Right cardiac atrium (tissue), 5 donors: ENCODE data around the gene LY6G6C. TPM values are rescaled to one million over a fixed set of nuclear protein-coding genes. Genes with fewer than 3 reads are reported as not detected.

Experiments used
- ATAC-seq, 2 donors: fragments of 200-7000 bp; cut with Tn5 transposase; one replicate each; pipeline versions ENCODE4 v1.8.0 to v1.9.1; 2020; ENCODE audit warnings: moderate library complexity in 2 of 2, mild to moderate bottlenecking in 1 of 2
- DNase-seq, 3 donors: peaks; one replicate each; pipeline ENCODE4 v3.0.0-alpha.2; 2020
- H3K27ac ChIP-seq: one replicate; pipeline ENCODE4 v1.5.1; 2013; ENCODE audit warnings: mild to moderate bottlenecking, low read length, control low read depth, moderate library complexity
- H3K27me3 ChIP-seq: one replicate; pipeline ENCODE4 v1.6.1; 2013; ENCODE audit not compliant: control insufficient read depth, insufficient read depth
- H3K4me1 ChIP-seq: one replicate; pipeline ENCODE4 v1.6.1; 2013; ENCODE audit warnings: low read length; ENCODE audit not compliant: control insufficient read depth, insufficient read depth
- H3K4me3 ChIP-seq: one replicate; pipeline ENCODE4 v1.5.1; 2013; ENCODE audit warnings: low read length, control low read depth
- H3K9me3 ChIP-seq: one replicate; pipeline ENCODE4 v1.6.1; 2013; ENCODE audit warnings: low read length; ENCODE audit not compliant: control insufficient read depth
- WGBS: extraction: QIAGEN DNeasy Blood & Tissue Kit; methylation state at CpG from one replicate; pipeline ENCODE4 v1.1.7; 2013; 5-methylcytosine and 5-hydroxymethylcytosine counted together
- intact Hi-C, 4 donors: fragments of 100-400 bp; cut with DNase I; formaldehyde crosslinking; loops; one replicate each; pipeline versions ENCODE4 v1.11.0 to v1.14.0; 2022 to 2023
- polyA plus RNA-seq: library from polyadenylated mRNA; stranded (reverse); fragments of 200-250 nt; gene quantifications from one replicate; pipeline ENCODE4 v1.2.3, GENCODE V29; 2013
- total RNA-seq, 4 donors: library from RNA; stranded (reverse); fragmentation: NEBNext Ultra II Directional; extraction: Animal tissue kit (Norgen Biotek cat#: 25700); gene quantifications; one replicate each; pipeline ENCODE4 v1.2.1, GENCODE V29; 2021
- donor health status: healthy with polysubstance abuse.
- donor health status: DM: no; HTN: yes; CAD: no.
- donor health status: DM: no; HTN: no; CAD: no.
- donor health status: DM: no; HTN: yes; CAD: no; lungs with severe emphysema.
- donor health status: DM: yes; HTN: yes; CAD: no.

LY6G6C gene
- total and polyA plus RNA-seq, 5 donors = 0.18 TPM; not detected in 4

GRCh38 chr6:31762878-31763618, 41.5 kb upstream of the LY6G6C start:
- WGBS = 73% methylated on average over 8 of the region's 8 CpGs
- no peaks in the 10 kb centered on the region for H3K27me3 ChIP-seq
- intact Hi-C loops = no loop called here
- no peak overlapping the region for H3K27ac ChIP-seq
- no peak for DNase-seq
- ATAC-seq = no peak
- H3K4me3 ChIP-seq = no peak overlapping the region
- H3K4me1 ChIP-seq = no peaks in the 10 kb centered on the region
- H3K9me3 ChIP-seq = no peaks in the 10 kb centered on the region

- H3K4me1 ChIP-seq = no peaks in the 10 kb centered on the region
- H3K9me3 ChIP-seq = no peaks in the 10 kb centered on the region
- no peak for ATAC-seq
- no peaks in the 10 kb centered on the region for H3K27me3 ChIP-seq
- WGBS = 74% methylated on average over 4 of the region's 4 CpGs
- intact Hi-C loops = no loop called here
- no peak within 1 kb of the TSS for H3K4me3 ChIP-seq
- DNase-seq = no peak
- no peak within 1 kb of the TSS for H3K27ac ChIP-seq
Measured at GRCh38 chr6:31762356-31762755, 40.8 kb upstream of the LY6G6C start, which contains the start of gene SAPCD1. Gene SAPCD1, plus strand, starts transcription at chr6:31762656. Its CDS starts 399 bp downstream, at chr6:31763055.

GRCh38 chr6:31761343-31761742, 39.8 kb upstream of the LY6G6C start:
- intact Hi-C loops = no loop called here
- H3K9me3 ChIP-seq = no peaks in the 10 kb centered on the region
- ATAC-seq (no peak), DNase-seq (no peak)
- no peaks in the 10 kb centered on the region for H3K4me1 ChIP-seq
- no peaks in the 10 kb centered on the region for H3K27me3 ChIP-seq
- 96% methylated on average over 8 of the region's 8 CpGs for WGBS
- H3K4me3 ChIP-seq = no peak overlapping the region
- no peak overlapping the region for H3K27ac ChIP-seq

- intact Hi-C loops = no loop called here
Measured at GRCh38 chr6:31760790-31761189, 39.2 kb upstream of the LY6G6C start.

GRCh38 chr6:31758281-31758680, 36.7 kb upstream of the LY6G6C start:
- 96% methylated on average over 2 of the region's 2 CpGs for WGBS
- H3K27ac ChIP-seq = no peak overlapping the region

More at GRCh38 chr6:31760790-31761189, 39.2 kb upstream of the LY6G6C start:
- H3K27ac ChIP-seq = no peak overlapping the region
- H3K4me1 ChIP-seq = no peaks in the 10 kb centered on the region
- WGBS = 95% methylated on average over 5 of the region's 5 CpGs
- H3K4me3 ChIP-seq = no peak overlapping the region
- H3K27me3 ChIP-seq = no peaks in the 10 kb centered on the region
- ATAC-seq (no peak), DNase-seq (no peak)
- H3K9me3 ChIP-seq = no peaks in the 10 kb centered on the region

GRCh38 chr6:31752739-31753319, 31.3 kb upstream of the LY6G6C start:
- WGBS = 72% methylated on average over 8 of the region's 8 CpGs
- Histone ChIP-seq H3K4me1 (no peaks in the 10 kb centered on the region), H3K4me3 (no peak overlapping the region), H3K27me3 (no peaks in the 10 kb centered on the region), H3K27ac (no peak overlapping the region), H3K9me3 (no peaks in the 10 kb centered on the region)
- ATAC-seq (no peak), DNase-seq (no peak)
- intact Hi-C loops = no loop called here

More at GRCh38 chr6:31758281-31758680, 36.7 kb upstream of the LY6G6C start:
- intact Hi-C loops = no loop called here
- Histone ChIP-seq H3K4me1 (no peaks in the 10 kb centered on the region), H3K27me3 (no peaks in the 10 kb centered on the region), H3K9me3 (no peaks in the 10 kb centered on the region), H3K4me3 (no peak overlapping the region)
- DNase-seq (no peak), ATAC-seq (no peak)

GRCh38 chr6:31750411-31751022, 29.0 kb upstream of the LY6G6C start:
- no peak overlapping the region for H3K27ac ChIP-seq
- DNase-seq (no peak), ATAC-seq (no peak)
- H3K4me3 ChIP-seq = no peak overlapping the region
- intact Hi-C loops = no loop called here
- H3K4me1 ChIP-seq = no peaks in the 10 kb centered on the region
- H3K27me3 ChIP-seq = no peaks in the 10 kb centered on the region
- WGBS = 84% methylated on average over 7 of the region's 7 CpGs
- H3K9me3 ChIP-seq = no peaks in the 10 kb centered on the region

- Histone ChIP-seq H3K9me3 (no peaks in the 10 kb centered on the region), H3K27ac (no peak overlapping the region), H3K4me1 (no peaks in the 10 kb centered on the region), H3K4me3 (no peak overlapping the region), H3K27me3 (no peaks in the 10 kb centered on the region)
- DNase-seq (no peak), ATAC-seq (no peak)
- intact Hi-C loops = no loop called here
- WGBS = 90% methylated on average over 8 of the region's 8 CpGs
Measured at GRCh38 chr6:31749301-31750036, 27.9 kb upstream of the LY6G6C start.

GRCh38 chr6:31744422-31744821, 22.9 kb upstream of the LY6G6C start:
- Histone ChIP-seq H3K27me3 (no peaks in the 10 kb centered on the region), H3K4me3 (no peak overlapping the region), H3K4me1 (no peaks in the 10 kb centered on the region), H3K27ac (no peak overlapping the region), H3K9me3 (no peaks in the 10 kb centered on the region)
- no peak for ATAC-seq
- no peak for DNase-seq
- 61% methylated on average over 1 of the region's 1 CpG for WGBS
- intact Hi-C loops = loop anchor here in 1 of 4 donors (5.0 kb wide), 1 partner anchor 48 kb away; no protein-coding TSS in a partner anchor

- Histone ChIP-seq H3K27me3 (no peaks in the 10 kb centered on the region), H3K4me3 (no peak overlapping the region), H3K4me1 (no peaks in the 10 kb centered on the region), H3K9me3 (no peaks in the 10 kb centered on the region), H3K27ac (no peak overlapping the region)
- WGBS = 84% methylated on average over 3 of the region's 3 CpGs
- intact Hi-C loops = loop anchor here in 1 of 4 donors (5.0 kb wide), 1 partner anchor 49 kb away; no protein-coding TSS in a partner anchor
- ATAC-seq (no peak), DNase-seq (no peak)
Measured at GRCh38 chr6:31742894-31743293, 21.3 kb upstream of the LY6G6C start.
